GM21381 (cell line): ENCODE measurements around the gene ANXA6.

Source experiments
- ATAC-seq: cut with Tn5 transposase; IDR thresholded peaks from one replicate; pipeline ENCODE4 v1.9.1; 2021; ENCODE audit warnings: mild to moderate bottlenecking, moderate library complexity; ENCODE audit not compliant: unreplicated experiment

ANXA6 gene

GRCh38 chr5:151130922-151131891, 26.4 kb downstream of the ANXA6 start:
- ATAC-seq = no peak

GRCh38 chr5:151130235-151130921, 27.2 kb downstream of the ANXA6 start:
- no peak for ATAC-seq

GRCh38 chr5:151128817-151129216, 28.8 kb downstream of the ANXA6 start:
- ATAC-seq = no peak

GRCh38 chr5:151127926-151128325, 29.7 kb downstream of the ANXA6 start:
- no peak for ATAC-seq

GRCh38 chr5:151126199-151126645, 31.4 kb downstream of the ANXA6 start:
- peak; percentile 32 for ATAC-seq

- no peak for ATAC-seq
Measured at GRCh38 chr5:151125421-151125820, 32.2 kb downstream of the ANXA6 start.

- ATAC-seq = peak; percentile 82
Measured at GRCh38 chr5:151123897-151124751, 33.5 kb downstream of the ANXA6 start.

GRCh38 chr5:151122828-151123227, 34.8 kb downstream of the ANXA6 start:
- ATAC-seq = no peak

- no peak for ATAC-seq
Measured at GRCh38 chr5:151121665-151122064, 35.9 kb downstream of the ANXA6 start.

GRCh38 chr5:151121095-151121494, 36.5 kb downstream of the ANXA6 start:
- ATAC-seq = no peak

- no peak for ATAC-seq
Measured at GRCh38 chr5:151118913-151119575, 38.5 kb downstream of the ANXA6 start.

- ATAC-seq = peak; percentile 47
Measured at GRCh38 chr5:151115272-151115905, 42.2 kb downstream of the ANXA6 start.

GRCh38 chr5:151113651-151114050, 43.9 kb downstream of the ANXA6 start:
- no peak for ATAC-seq

- ATAC-seq = no peak
Measured at GRCh38 chr5:151110992-151111391, 46.6 kb downstream of the ANXA6 start.

- no peak for ATAC-seq
Measured at GRCh38 chr5:151110122-151110681, 47.4 kb downstream of the ANXA6 start.

- no peak for ATAC-seq
Measured at GRCh38 chr5:151108566-151108965, 49.0 kb downstream of the ANXA6 start.

GRCh38 chr5:151107738-151108520, 49.6 kb downstream of the ANXA6 start:
- no peak for ATAC-seq

GRCh38 chr5:151107084-151107483, 50.5 kb downstream of the ANXA6 start:
- ATAC-seq = no peak

GRCh38 chr5:151106509-151106908, 51.1 kb downstream of the ANXA6 start:
- no peak for ATAC-seq
